Natural killer cell (primary cell): Measurements from ENCODE around the gene LTB. TPM values are rescaled to one million over a fixed set of nuclear protein-coding genes. Genes with fewer than 3 reads are reported as not detected.

ENCODE experiments used
- ATAC-seq, 3 donors: fragments of 150-1000 bp in 2 of 3; fragments of 200-7000 bp in 1 of 3; cut with Tn5 transposase; 1 replicate in 1 of 3; 2 replicates in 2 of 3; pipeline ENCODE4 v1.10.0; 2021; ENCODE audit warnings: mild to moderate bottlenecking in 2 of 3, moderate library complexity in 2 of 3
- DNase-seq, 2 donors: peaks; one replicate each; pipeline versions ENCODE4 v3.0.0 to v3.0.0-alpha.2; 2013 to 2021; ENCODE audit warnings: mixed read lengths in 1 of 2
- H3K27ac ChIP-seq: one replicate; pipeline ENCODE4 v1.5.1; 2013; ENCODE audit warnings: mild to moderate bottlenecking, low read length
- H3K27me3 ChIP-seq: one replicate; pipeline ENCODE4 v1.6.1; 2013; ENCODE audit warnings: low read length; ENCODE audit not compliant: control insufficient read depth, insufficient read depth
- H3K36me3 ChIP-seq: one replicate; pipeline ENCODE4 v1.6.1; 2013; ENCODE audit warnings: low read length; ENCODE audit not compliant: control insufficient read depth, insufficient read depth
- H3K4me1 ChIP-seq: one replicate; pipeline ENCODE4 v1.6.1; 2013; ENCODE audit warnings: low read length; ENCODE audit not compliant: control insufficient read depth, insufficient read depth
- H3K4me3 ChIP-seq: one replicate; pipeline ENCODE4 v1.5.1; 2013; ENCODE audit warnings: low read length
- H3K9me3 ChIP-seq: one replicate; pipeline ENCODE4 v1.6.1; 2013; ENCODE audit warnings: low read length; ENCODE audit not compliant: control insufficient read depth, insufficient read depth
- H3K27ac Mint-ChIP-seq, 2 donors: one replicate each; pipeline ENCODE4 v1.8.0; 2022; ENCODE audit warnings: mild to moderate bottlenecking in 2 of 2, mixed read lengths in 2 of 2, moderate library complexity in 1 of 2
- H3K27me3 Mint-ChIP-seq, 2 donors: one replicate each; pipeline ENCODE4 v1.8.0; 2022; ENCODE audit warnings: low read depth in 2 of 2, mixed read lengths in 2 of 2
- H3K36me3 Mint-ChIP-seq: one replicate; pipeline ENCODE4 v1.8.0; 2022; ENCODE audit warnings: mixed read lengths
- H3K4me1 Mint-ChIP-seq, 2 donors: one replicate each; pipeline ENCODE4 v1.8.0; 2022; ENCODE audit warnings: mixed read lengths in 2 of 2
- H3K4me3 Mint-ChIP-seq: one replicate; pipeline ENCODE4 v1.8.0; 2022; ENCODE audit warnings: mild to moderate bottlenecking, moderate library complexity, mixed read lengths
- H3K9me3 Mint-ChIP-seq, 2 donors: one replicate each; pipeline ENCODE4 v1.8.0; 2022; ENCODE audit warnings: mixed read lengths in 2 of 2
- WGBS: methylation state at CpG from one replicate; pipeline ENCODE4 v1.1.7; 2013; ENCODE audit warnings: missing lambda C conversion rate; ENCODE audit not compliant: insufficient coverage; 5-methylcytosine and 5-hydroxymethylcytosine counted together
- intact Hi-C: fragments of 100-400 bp; cut with micrococcal nuclease; formaldehyde crosslinking; loops from one replicate; pipeline ENCODE4 v1.14.2; 2022
- total RNA-seq, 4 donors: library from RNA; stranded (reverse); fragments of 120-200 nt in 1 of 4; gene quantifications; one replicate each; pipeline versions ENCODE4 v1.2.3 to v1.2.4, GENCODE V29; 2013 to 2022
- TF ChIP-seq, protein P1 (sequence below): fragments of 200-600 bp; IDR thresholded peaks from one replicate; pipeline ENCODE4 v1.8.0; 2022; ENCODE audit warnings: antibody characterized with exemption

The LTB gene
- total RNA-seq, 3 donors from 2014 or later (not counting 1 experiment from before 2014, with no cell fraction given): 17.7 to 42.1 (median 32.6) TPM

DNA sequence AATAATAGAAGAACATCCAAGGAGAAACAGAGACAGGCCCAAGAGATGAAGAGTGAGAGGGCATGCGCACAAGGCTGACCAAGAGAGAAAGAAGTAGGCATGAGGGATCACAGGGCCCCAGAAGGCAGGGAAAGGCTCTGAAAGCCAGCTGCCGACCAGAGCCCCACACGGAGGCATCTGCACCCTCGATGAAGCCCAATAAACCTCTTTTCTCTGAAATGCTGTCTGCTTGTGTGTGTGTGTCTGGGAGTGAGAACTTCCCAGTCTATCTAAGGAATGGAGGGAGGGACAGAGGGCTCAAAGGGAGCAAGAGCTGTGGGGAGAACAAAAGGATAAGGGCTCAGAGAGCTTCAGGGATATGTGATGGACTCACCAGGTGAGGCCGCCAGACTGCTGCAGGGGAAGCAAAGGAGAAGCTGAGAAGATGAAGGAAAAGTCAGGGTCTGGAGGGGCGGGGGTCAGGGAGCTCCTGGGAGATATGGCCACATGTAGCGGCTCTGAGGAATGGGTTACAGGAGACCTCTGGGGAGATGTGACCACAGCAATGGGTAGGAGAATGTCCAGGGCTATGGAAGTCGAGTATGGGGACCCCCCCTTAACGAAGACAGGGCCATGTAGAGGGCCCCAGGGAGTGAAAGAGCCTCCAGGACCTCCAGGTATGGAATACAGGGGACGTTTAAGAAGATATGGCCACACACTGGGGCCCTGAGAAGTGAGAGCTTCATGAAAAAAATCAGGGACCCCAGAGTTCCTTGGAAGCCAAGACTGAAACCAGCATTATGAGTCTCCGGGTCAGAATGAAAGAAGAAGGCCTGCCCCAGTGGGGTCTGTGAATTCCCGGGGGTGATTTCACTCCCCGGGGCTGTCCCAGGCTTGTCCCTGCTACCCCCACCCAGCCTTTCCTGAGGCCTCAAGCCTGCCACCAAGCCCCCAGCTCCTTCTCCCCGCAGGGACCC, 7.8 kb downstream of the LTB start:
- H3K4me3 ChIP-seq: no peak overlapping the region
- ATAC-seq (no peak), DNase-seq (no peak)
- Mint-ChIP-seq H3K4me1 (peaks cover 65 to 84% of the 10 kb centered on the region in 2 donors), H3K27me3 (no peaks in the 10 kb centered on the region), H3K27ac (peak overlapping the region; percentile 95 to 99), H3K4me3 (peak overlapping the region; percentile 66), H3K36me3 (no peaks in the 10 kb centered on the region), H3K9me3 (no peaks in the 10 kb centered on the region)
- no peaks in the 10 kb centered on the region for H3K27me3 ChIP-seq
- H3K27ac ChIP-seq: peak overlapping the region; percentile 94
- H3K36me3 ChIP-seq: peaks cover 10% of the 10 kb centered on the region
- WGBS: 71% methylated on average over 14 of the region's 14 CpGs
- H3K4me1 ChIP-seq: peaks cover 91% of the 10 kb centered on the region
- H3K9me3 ChIP-seq: no peaks in the 10 kb centered on the region
- TF ChIP-seq, protein P1, sequence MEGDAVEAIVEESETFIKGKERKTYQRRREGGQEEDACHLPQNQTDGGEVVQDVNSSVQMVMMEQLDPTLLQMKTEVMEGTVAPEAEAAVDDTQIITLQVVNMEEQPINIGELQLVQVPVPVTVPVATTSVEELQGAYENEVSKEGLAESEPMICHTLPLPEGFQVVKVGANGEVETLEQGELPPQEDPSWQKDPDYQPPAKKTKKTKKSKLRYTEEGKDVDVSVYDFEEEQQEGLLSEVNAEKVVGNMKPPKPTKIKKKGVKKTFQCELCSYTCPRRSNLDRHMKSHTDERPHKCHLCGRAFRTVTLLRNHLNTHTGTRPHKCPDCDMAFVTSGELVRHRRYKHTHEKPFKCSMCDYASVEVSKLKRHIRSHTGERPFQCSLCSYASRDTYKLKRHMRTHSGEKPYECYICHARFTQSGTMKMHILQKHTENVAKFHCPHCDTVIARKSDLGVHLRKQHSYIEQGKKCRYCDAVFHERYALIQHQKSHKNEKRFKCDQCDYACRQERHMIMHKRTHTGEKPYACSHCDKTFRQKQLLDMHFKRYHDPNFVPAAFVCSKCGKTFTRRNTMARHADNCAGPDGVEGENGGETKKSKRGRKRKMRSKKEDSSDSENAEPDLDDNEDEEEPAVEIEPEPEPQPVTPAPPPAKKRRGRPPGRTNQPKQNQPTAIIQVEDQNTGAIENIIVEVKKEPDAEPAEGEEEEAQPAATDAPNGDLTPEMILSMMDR: no peak
- intact Hi-C loops: no loop called here

DNA sequence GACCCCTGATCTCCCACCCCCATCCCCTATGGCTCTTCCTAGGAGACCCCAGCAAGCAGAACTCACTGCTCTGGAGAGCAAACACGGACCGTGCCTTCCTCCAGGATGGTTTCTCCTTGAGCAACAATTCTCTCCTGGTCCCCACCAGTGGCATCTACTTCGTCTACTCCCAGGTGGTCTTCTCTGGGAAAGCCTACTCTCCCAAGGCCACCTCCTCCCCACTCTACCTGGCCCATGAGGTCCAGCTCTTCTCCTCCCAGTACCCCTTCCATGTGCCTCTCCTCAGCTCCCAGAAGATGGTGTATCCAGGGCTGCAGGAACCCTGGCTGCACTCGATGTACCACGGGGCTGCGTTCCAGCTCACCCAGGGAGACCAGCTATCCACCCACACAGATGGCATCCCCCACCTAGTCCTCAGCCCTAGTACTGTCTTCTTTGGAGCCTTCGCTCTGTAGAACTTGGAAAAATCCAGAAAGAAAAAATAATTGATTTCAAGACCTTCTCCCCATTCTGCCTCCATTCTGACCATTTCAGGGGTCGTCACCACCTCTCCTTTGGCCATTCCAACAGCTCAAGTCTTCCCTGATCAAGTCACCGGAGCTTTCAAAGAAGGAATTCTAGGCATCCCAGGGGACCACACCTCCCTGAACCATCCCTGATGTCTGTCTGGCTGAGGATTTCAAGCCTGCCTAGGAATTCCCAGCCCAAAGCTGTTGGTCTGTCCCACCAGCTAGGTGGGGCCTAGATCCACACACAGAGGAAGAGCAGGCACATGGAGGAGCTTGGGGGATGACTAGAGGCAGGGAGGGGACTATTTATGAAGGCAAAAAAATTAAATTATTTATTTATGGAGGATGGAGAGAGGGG, 8.8 kb downstream of the LTB start:
- Mint-ChIP-seq H3K4me1 (peaks cover 65 to 83% of the 10 kb centered on the region in 2 donors), H3K27me3 (no peaks in the 10 kb centered on the region), H3K27ac (peak overlapping the region; percentile 95 to 99), H3K9me3 (no peaks in the 10 kb centered on the region), H3K4me3 (peak overlapping the region; percentile 66), H3K36me3 (no peaks in the 10 kb centered on the region)
- intact Hi-C loops: loop anchor here (2.0 kb wide), 1 partner anchor 15 kb away; no protein-coding TSS in a partner anchor
- DNase-seq: no peak
- Histone ChIP-seq H3K9me3 (no peaks in the 10 kb centered on the region), H3K36me3 (peaks cover 8% of the 10 kb centered on the region), H3K27ac (peak overlapping the region; percentile 94), H3K27me3 (no peaks in the 10 kb centered on the region), H3K4me1 (peaks cover 91% of the 10 kb centered on the region), H3K4me3 (no peak overlapping the region)
- 91% methylated on average over 9 of the region's 9 CpGs for WGBS
- TF ChIP-seq, protein P1: no peak
- ATAC-seq: no peak

DNA sequence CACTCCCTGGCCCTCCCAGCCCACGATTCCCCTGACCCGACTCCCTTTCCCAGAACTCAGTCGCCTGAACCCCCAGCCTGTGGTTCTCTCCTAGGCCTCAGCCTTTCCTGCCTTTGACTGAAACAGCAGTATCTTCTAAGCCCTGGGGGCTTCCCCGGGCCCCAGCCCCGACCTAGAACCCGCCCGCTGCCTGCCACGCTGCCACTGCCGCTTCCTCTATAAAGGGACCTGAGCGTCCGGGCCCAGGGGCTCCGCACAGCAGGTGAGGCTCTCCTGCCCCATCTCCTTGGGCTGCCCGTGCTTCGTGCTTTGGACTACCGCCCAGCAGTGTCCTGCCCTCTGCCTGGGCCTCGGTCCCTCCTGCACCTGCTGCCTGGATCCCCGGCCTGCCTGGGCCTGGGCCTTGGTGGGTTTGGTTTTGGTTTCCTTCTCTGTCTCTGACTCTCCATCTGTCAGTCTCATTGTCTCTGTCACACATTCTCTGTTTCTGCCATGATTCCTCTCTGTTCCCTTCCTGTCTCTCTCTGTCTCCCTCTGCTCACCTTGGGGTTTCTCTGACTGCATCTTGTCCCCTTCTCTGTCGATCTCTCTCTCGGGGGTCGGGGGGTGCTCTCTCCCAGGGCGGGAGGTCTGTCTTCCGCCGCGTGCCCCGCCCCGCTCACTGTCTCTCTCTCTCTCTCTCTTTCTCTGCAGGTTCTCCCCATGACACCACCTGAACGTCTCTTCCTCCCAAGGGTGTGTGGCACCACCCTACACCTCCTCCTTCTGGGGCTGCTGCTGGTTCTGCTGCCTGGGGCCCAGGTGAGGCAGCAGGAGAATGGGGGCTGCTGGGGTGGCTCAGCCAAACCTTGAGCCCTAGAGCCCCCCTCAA, 9.9 kb downstream of the LTB start, which contains the start of gene LTA:
Gene LTA, plus strand, starts transcription at position 249 of the 871 bp plus-strand sequence. Its CDS starts 454 bp downstream, at position 703.
- peak within 1 kb of the TSS; percentile 95 to 99 for H3K27ac Mint-ChIP-seq
- H3K9me3 ChIP-seq: no peaks in the 10 kb centered on the region
- ATAC-seq (peak; percentile 45 to 70 (median 51)), DNase-seq (peak in 1 of 2 donors; percentile 87)
- H3K4me1 Mint-ChIP-seq: peaks cover 71 to 86% of the 10 kb centered on the region in 2 donors
- H3K27me3 ChIP-seq: no peaks in the 10 kb centered on the region
- intact Hi-C loops: loop anchor here (2.0 kb wide), 1 partner anchor 13 kb away; no protein-coding TSS in a partner anchor
- H3K27me3 Mint-ChIP-seq: no peaks in the 10 kb centered on the region
- H3K4me3 Mint-ChIP-seq: peak within 1 kb of the TSS; percentile 78
- H3K27ac ChIP-seq: peak within 1 kb of the TSS; percentile 94
- peak within 1 kb of the TSS; percentile 41 for H3K4me3 ChIP-seq
- peaks cover 4% of the 10 kb centered on the region for H3K36me3 ChIP-seq
- 18% methylated on average over 27 of the region's 27 CpGs for WGBS
- TF ChIP-seq, protein P1: no peak
- H3K36me3 Mint-ChIP-seq: no peaks in the 10 kb centered on the region
- H3K9me3 Mint-ChIP-seq: no peaks in the 10 kb centered on the region
- peaks cover 90% of the 10 kb centered on the region for H3K4me1 ChIP-seq
